Inflammatory macrophage treated with lipopolysaccharide for 4 hours (primary cell): ENCODE measurements around the gene TSR1.
A peak's percentile ranks its signal among the peaks of the same experiment; 100 is the strongest.
"Not testable (repeated sequence)": the region's sequence is repeated elsewhere in the genome, so short reads cannot be mapped to it uniquely, and the experiment has no call there.

Experiments used
- DNase-seq: peaks from one replicate; pipeline ENCODE4 v3.0.0-alpha.2; 2020

The TSR1 gene

GRCh38 chr17:2335726-2336214 lies 487 bp downstream of the TSR1 start:
- DNase-seq, result no peak

DNA sequence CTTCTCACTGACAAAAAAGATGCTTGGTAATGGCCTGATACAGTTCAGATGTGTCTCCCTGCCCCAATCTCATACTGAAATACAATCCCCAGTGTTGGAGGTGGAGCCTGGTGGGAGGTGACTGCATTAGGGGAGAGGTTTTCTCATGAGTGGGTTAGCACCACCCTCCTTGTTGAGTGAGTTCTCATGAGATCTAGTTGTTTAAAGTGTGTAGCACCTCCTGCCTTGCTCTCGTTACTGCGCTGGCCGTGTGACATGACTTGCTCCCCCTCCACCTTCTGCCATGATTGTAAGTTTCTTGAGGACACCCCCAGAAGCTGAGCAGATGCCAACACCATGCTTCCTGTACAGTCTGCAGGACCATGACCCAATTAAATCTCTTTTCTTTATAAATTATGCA lies 5.0 kb downstream of the TSR1 start:
- no peak for DNase-seq

DNA sequence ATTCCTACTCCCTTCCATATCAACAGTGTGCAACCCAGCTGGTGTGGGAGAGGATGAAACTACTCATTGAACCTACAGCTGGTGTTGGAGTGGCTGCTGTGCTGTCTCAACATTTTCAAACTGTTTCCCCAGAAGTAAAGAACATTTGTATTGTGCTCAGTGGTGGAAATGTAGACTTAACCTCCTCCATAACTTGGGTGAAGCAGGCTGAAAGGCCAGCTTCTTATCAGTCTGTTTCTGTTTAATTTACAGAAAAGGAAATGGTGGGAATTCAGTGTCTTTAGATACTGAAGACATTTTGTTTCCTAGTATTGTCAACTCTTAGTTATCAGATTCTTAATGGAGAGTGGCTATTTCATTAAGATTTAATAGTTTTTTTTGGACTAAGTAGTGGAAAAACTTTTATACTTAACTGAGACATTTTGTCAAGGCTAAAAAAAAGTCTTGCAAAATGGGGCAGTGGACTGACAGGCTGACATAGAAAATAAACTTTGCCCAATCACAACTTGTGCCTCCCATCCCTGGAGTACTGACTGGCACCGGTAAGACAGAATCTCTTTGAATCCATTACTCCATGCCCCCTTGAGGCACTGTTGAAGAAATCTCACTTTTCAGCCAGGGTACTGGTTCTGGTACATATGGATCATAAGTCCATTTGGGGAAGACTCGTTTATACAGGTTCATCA lies 12.5 kb downstream of the TSR1 start:
- no peak for DNase-seq

- DNase-seq, result no peak
Measured at GRCh38 chr17:2321399-2321798, 14.9 kb downstream of the TSR1 start.

GRCh38 chr17:2319051-2319450 lies 17.2 kb downstream of the TSR1 start:
- DNase-seq, result no peak

- no peak for DNase-seq
Measured at GRCh38 chr17:2317796-2318195, 18.5 kb downstream of the TSR1 start.

- not testable (repeated sequence) for DNase-seq
Measured at GRCh38 chr17:2316916-2317205, 19.4 kb downstream of the TSR1 start.

DNA sequence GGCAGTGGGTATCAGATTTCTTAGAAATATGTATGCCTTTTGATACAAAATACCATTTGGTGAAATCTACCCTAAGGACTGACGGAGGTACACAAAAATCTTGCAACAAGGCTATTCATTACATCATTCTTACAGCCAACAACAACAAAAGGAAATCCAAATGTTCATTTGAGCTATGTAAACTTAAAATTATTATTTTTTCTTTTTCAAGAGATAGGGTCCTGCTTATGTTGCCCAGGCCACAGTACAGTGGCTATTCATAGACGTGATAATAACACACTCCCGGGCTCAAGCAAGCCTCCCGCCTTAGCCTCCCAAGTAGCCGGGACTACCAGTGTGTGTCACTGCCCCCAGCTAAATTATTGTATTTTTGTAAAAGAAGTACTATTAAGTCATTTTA lies 23.5 kb downstream of the TSR1 start:
- DNase-seq, result no peak

GRCh38 chr17:2309338-2310154 lies 26.7 kb downstream of the TSR1 start:
- DNase-seq, result no peak

- peak; percentile 59 for DNase-seq
Measured at GRCh38 chr17:2304931-2305330, 31.3 kb downstream of the TSR1 start.

- peak; percentile 91 for DNase-seq
Measured at GRCh38 chr17:2303204-2304188, 32.8 kb downstream of the TSR1 start, which contains the start of the genes SMG6 and SRR. SMG6 (minus strand) TSS chr17:2303785; CDS start chr17:2303720, 65 bp downstream. SRR (plus strand) TSS chr17:2303950; CDS start chr17:2315561, 11,611 bp downstream.

DNA sequence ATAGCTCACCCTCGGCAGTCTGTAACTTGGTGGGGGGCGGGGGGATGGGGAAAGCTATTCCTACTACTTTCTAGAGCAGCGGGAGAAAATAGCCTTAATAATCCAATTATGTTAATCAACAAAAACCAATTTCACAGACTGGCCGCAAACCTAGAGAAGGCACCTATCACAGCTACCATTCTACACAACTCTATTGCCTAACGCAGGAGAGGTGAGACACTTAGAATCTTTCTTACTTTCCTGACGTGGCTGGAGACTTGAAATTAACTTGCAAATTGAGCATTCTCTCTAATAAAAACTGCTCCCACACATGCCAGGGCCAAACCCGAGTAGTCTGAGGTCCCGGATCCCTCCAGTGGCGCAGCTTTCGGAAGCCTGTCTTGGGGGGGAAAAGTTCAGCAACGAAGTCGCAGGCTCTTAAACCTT lies 33.5 kb downstream of the TSR1 start:
- no peak for DNase-seq

DNA sequence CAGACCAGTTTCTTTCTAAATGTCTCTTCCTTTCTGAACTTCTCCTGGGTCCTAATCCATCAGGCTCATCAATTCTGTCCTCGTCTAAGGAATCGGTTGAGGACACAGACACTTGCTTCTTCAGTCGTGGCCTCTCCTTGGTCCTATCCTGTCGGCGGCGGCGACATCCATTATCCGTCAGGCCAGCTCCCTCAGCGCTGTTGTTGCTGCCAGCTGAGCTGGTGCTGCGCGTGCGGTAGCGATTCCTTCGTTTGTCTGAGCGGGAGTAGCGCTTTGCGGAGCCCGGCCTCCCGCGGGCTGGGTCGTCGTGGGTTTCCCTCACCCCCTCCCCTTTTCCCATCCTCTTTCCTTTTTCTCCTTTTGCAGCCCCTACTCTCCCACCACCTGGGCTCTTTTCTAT lies 36.5 kb downstream of the TSR1 start:
- no peak for DNase-seq

GRCh38 chr17:2299136-2299535 lies 37.1 kb downstream of the TSR1 start:
- no peak for DNase-seq

- DNase-seq, result no peak
Measured at GRCh38 chr17:2297023-2297422, 39.2 kb downstream of the TSR1 start.

- no peak for DNase-seq
Measured at GRCh38 chr17:2295575-2295974, 40.7 kb downstream of the TSR1 start.

DNA sequence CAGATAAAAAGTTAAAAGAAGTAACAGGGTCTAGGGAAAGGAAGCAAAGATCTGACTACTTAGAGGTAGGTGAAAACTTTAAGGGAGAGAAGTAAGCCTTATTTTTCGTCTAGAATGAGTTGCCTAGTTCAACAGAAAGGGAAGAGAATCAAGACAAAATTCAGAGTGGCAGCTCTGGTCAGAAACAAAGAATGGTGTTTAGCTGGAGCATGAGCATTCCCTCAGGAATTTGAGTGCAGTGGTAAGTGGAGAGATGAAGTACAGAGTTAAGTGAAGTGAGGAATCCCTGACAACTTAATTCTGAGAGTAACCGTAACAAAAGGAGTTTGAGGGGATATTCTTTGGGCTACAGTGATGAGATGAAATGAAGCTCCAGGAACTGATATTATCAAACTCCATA lies 44.2 kb downstream of the TSR1 start:
- no peak for DNase-seq

GRCh38 chr17:2289878-2290478 lies 46.3 kb downstream of the TSR1 start:
- no peak for DNase-seq

GRCh38 chr17:2283302-2283701 lies 53.0 kb downstream of the TSR1 start:
- no peak for DNase-seq

DNA sequence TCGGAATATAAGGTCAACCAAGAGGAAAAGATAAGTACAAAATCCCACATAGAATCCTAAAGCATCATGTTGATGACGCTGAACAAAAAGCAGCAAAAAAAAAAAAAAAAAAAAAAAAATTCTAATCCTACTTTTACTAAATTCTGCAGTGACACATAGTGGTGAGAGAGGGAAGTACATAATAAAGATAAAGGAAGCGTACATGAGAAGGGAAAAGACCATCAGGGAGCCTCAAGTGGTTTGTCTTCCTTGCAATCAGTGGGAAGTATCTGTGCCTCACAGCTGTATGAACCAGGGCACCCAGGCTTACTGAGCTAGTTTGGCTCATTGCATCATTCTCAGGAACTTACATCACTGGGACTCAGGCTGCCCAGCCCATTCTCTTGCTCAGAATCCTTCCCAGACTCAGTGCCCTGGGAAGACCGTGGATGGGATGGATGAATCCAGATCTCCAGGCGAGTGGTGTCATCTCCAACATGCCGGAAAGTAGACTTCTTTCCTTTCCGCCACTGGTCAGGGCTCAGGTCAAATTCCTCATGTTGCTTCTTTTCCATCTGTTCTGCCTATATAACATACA lies 53.9 kb downstream of the TSR1 start:
- peak; percentile 85 for DNase-seq

DNA sequence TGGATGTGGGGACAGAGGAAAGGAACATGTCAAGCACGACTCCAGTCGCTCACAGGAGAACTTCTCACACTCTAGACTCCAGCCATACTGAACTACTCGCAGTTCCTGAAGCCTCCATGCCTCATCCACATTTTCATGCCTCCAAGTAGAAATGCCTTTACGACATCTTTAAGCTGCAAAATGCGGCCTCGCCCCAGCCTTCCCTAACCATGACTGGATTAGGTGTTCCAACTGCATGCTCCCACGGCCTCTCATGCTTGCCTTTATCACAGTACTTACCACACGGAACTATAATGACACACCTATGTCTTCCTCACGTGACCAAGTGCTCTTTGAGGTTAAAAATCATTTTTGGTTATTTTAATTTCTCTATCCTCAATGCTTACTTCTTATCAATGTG lies 56.5 kb downstream of the TSR1 start:
- no peak for DNase-seq
